Stomach (tissue), 4 donors: Measurements from ENCODE around the gene MED13L.

Experiments used
- CTCF ChIP-seq, 7 experiments: fragments of 450-650 bp in 4 of 7; fragments of 200-600 bp in 3 of 7; sonication (generic) in 3 of 7; IDR thresholded peaks; one replicate each; pipeline ENCODE4 v1.5.1; 2016 to 2019; ENCODE audit warnings: antibody characterized with exemption in 7 of 7, control low read depth in 2 of 7, mild to moderate bottlenecking in 1 of 7
- POLR2A ChIP-seq, 4 donors: fragments of 450-650 bp; IDR thresholded peaks; one replicate each; pipeline ENCODE4 v1.6.1; 2016; ENCODE audit warnings: antibody characterized with exemption in 4 of 4, control low read depth in 2 of 4, mild to moderate bottlenecking in 1 of 4, moderate library complexity in 1 of 4
- POLR2AphosphoS5 ChIP-seq, 3 donors: sonication (generic); formaldehyde crosslinking; IDR thresholded peaks; one replicate each; pipeline ENCODE4 v1.6.1; 2016; ENCODE audit warnings: antibody characterized with exemption in 3 of 3

- TF ChIP-seq CTCF (IDR thresholded peaks at IDR 0.05) (no peak), POLR2AphosphoS5 (IDR thresholded peaks at IDR 0.05) (no peak), POLR2A (IDR thresholded peaks at IDR 0.05) (no peak)
Observed at GRCh38 chr12:116045150-116045549, 232.3 kb downstream of the MED13L start.
